HG02885 (cell line): ENCODE data around the gene NUP62CL.
"Not testable (repeated sequence)": the region's sequence is repeated elsewhere in the genome, so short reads cannot be mapped to it uniquely, and the experiment has no call there.

Source experiments
- ATAC-seq: cut with Tn5 transposase; IDR thresholded peaks from one replicate; pipeline ENCODE4 v1.9.1; 2021; ENCODE audit warnings: mild to moderate bottlenecking; ENCODE audit not compliant: unreplicated experiment, poor library complexity

NUP62CL gene, protein sequence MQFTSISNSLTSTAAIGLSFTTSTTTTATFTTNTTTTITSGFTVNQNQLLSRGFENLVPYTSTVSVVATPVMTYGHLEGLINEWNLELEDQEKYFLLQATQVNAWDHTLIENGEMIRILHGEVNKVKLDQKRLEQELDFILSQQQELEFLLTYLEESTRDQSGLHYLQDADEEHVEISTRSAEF

DNA sequence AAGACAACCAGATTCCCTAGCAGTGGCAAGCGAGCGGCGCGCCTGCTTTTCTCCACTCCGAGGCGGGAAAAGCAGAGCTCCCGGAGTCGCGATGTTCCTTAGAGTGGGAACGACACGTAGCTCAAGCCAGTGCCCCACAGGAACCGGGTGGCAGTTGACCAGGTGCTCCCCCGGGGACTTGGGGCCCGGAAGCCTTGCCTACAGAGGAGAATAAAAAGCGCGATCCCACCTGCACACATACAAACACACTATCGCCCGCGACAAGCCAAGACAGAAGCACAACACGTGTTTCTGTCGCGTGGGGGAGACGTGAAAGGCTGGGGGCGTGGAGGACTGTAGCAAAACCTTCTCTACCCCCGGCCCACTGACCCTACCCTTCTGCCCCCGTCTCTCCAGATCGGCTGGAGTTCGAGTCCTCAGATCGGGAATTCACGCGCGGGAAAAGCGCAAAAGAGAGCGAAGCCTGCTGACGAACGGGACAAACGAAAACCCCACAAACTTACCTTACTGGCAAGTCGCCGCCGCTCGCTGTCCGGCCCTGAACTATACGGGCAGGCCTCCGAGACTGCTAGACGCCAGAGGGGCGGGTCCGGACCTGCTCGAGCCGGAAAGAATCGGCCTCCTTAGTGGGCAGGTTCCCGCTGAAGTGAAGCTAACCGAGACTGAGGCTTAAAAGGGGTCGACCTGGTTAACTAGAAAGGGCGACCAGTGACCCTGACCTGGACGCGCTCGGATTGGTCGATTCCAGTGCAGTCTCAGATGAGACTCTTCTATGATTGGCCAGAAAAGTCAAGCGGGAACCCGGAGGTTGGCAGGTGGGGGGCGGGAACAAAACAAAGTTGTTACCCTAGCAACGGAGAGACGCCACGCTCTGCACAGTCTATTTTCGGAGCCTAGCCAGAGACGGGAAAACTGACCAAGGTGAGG, at the start of gene NUP62CL, which contains the start of gene DNAAF6:
TSS of gene NUP62CL (minus strand) at position 664 of the 927 bp plus-strand sequence. CDS start 31,287 bp downstream, outside the sequence.
TSS of gene DNAAF6 (plus strand) at position 842 of the 927 bp plus-strand sequence. CDS start 6,265 bp downstream, outside the sequence.
- peak; percentile 98 for ATAC-seq

DNA sequence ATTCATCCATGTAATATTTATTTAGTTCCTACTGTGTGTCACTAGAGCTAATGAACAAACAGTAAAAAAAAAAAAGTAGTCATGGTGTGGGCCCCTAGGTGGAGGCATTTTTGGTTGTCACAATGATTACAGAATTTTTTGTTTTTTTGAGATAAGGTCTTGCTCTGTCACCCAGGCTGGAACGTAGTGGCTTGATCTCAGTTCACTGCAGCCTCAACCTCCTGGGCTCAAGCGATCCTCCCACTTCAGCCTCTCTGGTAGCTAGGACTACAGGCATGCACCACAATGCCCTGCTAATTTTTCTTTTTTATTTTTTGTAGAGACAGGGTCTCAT, 22.2 kb upstream of the NUP62CL start:
- ATAC-seq: no peak

DNA sequence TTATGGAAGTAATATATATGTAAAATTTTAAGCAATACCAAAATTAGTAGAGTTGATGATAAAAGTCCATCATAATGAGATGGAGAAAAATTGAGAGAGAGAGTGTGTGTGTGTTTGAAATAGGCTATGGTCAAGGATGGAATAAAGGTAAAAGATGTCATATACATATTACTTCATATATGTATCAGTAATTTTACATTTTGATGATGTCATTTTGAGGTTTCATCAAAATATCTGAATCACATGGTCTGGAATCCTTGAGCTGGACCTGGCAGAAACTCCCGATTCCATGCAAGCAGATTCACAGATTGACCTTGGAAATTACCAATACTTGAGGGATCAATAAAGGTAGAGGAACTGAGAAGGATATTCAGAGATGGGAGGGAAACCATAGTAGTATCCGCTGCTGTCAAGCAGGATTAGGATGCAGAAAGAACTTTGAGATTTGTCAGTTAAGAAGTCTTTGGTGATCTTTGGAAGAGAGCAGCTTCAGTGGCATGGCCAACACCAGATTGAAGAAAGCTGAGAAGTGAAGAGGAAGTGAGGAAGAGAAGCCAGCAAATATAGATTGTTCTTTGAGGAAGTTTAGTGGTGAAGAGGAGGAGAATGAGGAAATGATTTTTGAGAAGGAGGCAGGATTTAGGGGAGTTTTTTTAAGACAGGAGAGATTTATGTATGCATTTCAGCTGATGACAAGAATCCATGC, 21.7 kb upstream of the NUP62CL start:
- no peak for ATAC-seq

DNA sequence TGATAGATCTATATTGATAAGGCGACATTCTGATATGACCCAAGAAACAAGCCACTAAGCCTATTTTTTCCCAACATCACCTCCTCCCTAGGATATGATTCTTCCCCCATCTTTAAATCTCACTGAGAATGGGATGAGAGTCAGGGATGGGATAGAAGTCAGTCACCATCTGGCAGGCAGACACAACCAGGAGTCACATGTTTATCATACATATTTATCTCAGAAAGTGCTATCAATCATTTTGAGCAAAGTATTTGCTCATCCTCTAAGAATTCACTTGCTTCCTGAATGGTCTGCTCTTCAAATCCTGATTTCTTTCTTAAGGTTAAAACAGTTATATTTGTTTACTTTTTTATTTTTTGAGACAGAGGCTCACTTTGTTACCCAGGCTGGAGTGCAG, 20.5 kb upstream of the NUP62CL start:
- ATAC-seq: no peak

DNA sequence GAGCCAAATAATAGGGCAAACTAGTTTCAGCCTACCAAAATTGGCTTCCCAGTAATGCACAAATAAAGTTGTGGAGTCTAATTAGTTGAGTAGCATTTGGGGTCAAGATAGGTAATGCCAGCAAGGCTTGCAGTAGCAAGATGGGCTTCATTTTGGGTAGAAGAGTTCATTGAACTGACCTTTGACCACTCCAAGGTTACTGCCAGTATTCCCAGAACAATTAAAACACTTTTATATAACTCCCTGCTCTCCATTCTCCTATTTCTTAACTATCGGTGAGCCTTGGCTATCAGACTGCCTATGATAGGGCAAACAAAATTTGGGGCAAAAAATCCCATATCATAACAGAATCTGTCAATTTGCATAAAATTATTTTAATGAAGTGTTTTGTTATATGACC, 7.2 kb upstream of the NUP62CL start:
- no peak for ATAC-seq

DNA sequence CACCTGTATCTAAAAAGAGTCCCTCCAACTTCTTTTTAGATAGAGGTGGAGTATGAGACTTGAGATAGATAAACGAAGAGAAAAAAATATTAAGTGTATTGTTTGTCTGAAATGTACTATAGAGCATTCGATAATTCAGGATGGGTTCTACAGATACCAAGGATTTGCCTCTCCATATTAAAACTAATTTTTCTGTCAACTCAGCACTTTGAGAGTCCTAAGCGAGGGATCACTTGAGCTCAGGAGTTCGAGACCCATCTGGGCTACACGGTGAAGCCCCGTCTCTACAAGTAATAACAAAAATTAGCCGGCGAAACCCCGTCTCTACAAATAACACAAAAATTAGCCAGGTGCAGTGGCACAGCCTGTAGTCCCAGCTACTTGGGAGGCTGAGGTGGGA, 1.7 kb upstream of the NUP62CL start:
- no peak for ATAC-seq

DNA sequence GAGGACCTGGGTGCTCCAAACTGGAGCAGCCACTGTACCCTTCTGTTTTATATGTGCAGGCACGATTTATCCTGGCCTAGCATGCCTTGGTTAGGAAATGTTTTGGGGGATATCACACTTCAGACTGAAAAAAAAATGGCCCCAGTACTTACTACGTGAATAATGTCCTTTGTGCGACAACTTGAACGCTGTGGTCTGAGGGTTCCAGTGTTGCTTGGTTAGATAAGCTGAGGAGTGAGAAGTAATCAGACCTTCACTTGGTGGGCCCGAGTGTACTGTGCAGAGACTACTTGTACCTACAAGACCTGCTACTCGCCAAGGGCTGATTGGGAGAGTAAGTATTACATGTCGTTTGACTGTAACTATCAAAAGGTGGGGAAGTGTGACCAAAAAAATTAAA, 856 bp upstream of the NUP62CL start:
- no peak for ATAC-seq

DNA sequence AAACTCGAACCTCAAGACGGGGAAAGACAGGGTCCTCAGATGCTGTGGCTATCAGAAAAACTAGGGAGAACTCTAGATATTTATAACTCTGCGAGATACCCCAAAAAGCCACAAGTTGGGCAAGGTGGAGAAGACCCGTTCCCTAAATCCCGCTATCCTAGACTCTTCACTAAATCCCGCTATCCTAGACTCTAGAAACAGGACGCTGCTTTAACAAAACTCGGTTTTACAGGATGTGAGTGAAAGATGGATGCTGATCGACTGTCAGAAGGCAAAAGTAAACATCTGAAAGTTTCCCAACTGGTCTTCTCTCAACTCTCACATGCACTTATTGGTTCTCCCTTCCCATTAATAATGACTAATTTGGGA, 448 bp upstream of the NUP62CL start:
- ATAC-seq: no peak

DNA sequence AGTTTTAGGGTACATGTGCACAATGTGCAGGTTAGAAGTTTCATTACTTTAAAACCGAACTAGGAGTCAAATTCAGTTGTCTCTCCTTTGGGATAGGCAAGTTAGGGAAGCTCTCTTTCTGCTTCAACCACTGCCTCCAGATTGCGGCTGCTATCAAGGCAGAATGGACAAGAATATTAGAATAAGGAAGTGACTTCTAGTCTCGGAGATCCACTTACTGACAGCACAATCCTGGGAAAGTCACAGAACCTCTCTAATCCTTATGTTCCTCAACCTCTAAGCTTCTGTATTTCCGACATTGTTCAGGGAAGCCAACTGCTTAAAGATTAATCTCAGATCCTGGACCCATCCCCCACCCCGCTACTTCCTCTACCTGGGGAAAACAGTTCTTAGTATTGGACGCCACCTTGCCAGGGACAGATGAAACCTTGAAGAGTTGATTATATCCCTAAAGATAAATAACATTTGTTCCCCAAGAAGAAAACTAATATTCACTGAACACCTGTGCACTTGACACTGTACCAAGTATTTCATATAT, 2.1 kb downstream of the NUP62CL start:
- ATAC-seq: no peak

DNA sequence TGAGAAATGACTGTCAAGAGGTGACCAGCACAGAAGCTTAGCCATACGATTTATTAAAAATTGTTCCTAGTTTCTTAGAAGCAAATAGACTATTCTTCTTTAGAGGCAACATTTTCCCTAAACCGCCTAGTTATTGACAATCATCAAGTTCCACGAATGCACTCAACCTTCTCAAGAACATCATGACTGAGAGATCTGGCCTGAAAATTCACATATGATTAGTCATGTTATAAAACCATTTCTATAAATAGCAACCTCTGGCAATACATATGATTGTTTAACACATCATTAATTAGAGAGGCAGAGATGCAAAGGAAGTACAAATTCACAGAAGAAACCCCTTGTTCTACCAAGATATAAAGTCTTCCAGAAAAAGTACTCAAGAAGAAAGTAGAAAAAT, 6.7 kb downstream of the NUP62CL start:
- no peak for ATAC-seq

DNA sequence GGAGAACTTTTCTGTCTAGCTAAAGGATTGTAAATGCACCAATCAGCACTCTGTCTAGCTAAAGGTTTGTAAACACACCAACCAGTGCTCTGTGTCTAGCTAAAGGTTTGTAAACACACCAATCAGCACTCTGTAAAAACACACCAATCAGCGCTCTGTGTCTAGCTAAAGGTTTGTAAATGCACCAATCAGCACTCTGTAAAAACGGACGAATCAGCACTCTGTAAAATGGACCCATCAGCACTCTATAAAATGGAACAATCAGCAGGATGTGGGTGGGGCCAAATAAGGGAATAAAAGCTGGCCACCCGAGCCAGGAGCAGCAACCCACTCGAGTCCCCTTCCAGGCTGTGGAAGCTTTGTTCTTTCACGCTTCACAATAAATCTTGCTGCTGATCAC, 8.2 kb downstream of the NUP62CL start:
- not testable (repeated sequence) for ATAC-seq

DNA sequence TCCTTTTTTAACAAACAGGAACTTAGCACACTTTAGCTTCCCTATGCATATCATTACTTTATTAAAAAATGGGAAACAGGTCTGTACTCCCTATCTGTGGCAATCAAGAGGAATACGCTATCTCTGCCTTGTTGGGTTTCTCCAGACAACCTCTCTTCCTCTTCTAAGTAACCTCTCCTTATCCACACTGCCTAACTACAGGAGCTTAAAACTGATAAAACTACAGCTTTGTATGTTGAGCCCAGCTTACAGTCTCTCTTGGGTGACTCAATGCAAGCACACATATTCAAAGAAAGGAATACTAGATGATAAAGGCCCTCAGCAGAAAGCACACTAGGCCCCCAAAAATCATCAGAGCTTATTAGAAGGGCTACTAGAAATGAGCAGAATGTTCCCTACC, 8.9 kb downstream of the NUP62CL start:
- no peak for ATAC-seq

DNA sequence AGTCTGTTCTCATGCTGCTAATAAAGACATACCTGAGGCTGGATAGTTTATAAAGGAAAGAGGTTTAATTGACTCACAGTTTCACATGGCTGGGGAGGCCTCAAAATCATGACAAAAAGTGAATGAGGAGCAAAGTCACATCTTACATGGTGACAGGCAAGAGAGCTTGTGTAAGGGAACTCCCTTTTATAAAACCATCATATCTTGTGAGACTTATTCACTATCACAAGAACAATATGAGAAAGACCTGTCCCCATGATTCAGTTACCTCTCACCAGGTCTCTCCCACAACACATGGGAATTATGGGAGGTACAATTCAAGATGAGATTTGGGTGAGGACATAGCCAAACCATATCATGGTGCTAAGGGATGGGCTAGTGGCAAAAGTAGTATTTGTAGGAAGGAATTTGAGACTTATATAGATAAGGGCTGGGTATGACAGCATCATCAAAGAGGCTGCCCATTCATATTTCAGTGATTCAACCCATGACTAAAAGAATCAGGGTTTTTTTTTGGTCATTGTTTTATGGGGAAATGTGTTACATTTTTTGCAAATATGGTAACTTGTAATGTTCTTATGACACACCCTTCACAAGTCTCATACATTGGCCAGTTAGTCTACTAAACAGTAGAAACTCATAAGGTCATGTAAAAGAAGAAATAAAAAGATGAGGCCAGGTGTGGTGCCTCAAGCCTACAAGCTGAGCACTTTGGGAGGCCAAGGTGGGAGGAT, 34.7 kb downstream of the NUP62CL start:
- ATAC-seq: no peak

DNA sequence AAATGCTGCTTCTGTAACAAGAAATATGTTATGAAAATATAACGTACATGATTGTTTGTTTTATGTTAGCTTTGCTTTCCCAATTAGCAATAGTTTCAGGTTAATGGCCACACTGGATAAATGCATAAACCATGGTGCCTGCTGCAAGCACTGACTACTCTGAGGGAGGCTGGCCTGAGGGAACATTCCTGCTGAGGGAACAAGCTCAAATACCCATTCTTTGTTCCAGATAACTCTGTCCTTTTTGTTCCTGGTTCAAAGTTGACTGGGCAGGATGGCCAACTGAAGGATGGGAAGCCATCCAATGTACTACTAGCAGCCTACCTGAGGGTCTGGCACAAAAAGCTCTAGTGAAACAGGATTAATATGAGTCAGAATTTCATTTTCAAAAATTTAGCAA, 37.5 kb downstream of the NUP62CL start:
- no peak for ATAC-seq

DNA sequence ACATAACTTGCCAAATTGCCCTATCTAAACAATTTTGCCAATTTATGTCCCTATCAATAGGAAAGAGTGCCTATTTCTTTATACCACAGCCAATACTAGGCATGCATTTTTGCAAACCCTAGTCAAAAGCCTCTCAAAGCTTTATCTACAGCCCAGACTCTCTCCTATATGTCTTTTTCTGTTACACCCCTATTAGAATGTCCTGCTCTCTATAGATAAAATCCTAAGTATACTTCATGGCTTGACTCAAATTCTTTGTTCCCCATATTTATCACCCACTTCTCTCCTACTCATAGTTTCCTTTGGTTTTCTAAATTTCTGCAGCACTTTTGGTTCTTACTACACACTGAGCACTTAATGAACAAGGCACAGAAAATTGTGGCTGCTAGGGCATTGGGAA, 38.0 kb downstream of the NUP62CL start:
- ATAC-seq: no peak

DNA sequence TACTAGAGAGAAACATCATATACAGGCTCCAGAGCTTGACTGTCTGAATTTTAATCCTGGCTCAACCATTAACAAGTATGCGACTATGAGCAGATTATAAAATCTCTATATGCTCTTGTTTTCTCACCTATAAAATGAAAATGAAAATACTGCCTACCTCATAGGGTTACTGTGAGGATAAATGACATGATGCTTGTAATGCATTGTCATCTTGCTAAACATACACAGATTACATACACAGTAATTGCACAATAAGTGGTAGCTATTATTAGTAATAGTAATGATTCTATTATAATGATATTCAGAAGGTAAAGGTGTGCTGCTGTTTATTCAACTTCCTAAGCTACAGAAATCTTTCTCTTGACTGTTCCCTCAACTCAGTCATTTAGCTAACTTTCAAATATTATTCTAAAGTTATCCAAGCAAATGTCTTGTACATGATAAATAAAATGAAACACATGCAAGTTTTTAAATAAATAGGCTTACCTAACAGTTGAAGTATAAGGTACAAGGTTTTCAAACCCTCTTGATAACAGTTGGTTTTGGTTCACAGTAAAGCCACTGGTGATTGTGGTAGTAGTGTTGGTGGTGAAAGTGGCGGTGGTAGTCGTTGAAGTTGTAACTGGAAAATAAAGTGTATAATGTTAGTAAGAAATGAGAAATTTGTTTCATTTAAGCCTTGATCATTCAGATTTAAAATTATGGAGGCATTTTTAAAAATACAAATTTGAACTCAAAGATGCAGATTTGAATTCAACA, 38.9 kb downstream of the NUP62CL start:
- no peak for ATAC-seq

DNA sequence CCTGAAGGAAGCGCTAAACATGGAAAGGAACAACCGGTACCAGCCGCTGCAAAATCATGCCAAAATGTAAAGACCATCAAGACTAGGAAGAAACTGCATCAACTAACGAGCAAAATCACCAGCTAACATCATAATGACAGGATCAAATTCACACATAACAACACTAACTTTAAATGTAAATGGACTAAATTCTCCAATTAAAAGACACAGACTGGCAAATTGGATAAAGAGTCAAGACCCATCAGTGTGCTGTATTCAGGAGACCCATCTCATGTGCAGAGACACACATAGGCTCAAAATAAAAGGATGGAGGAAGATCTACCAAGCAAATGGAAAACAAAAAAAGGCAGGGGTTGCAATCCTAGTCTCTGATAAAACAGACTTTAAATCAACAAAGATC, 48.6 kb downstream of the NUP62CL start:
- ATAC-seq: not testable (repeated sequence)

DNA sequence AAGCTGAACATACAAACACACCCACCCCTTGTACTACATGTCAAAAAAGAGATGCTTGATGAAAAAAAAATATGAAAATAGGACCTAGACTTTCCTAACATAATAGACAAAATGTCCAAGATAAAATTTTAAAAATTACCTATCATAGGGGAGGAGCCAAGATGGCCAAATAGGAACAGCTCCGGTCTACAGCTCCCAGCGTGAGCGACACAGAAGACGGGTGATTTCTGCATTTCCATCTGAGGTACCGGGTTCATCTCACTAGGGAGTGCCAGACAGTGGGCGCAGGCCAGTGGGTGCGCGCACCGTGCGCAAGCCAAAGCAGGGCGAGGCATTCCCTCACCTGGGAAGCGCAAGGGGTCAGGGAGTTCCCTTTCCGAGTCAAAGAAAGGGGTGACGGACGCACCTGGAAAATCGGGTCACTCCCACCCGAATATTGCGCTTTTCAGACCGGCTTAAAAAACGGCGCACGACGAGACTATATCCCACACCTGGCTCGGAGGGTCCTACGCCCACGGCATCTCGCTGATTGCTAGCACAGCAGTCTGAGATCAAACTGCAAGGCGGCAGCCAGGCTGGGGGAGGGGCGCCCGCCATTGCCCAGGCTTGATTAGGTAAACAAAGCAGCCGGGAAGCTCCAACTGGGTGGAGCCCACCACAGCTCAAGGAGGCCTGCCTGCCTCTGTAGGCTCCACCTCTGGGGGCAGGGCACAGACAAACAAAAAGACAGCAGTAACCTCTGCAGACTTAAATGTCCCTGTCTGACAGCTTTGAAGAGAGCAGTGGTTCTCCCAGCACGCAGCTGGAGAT, 50.4 kb downstream of the NUP62CL start:
- ATAC-seq: not testable (repeated sequence)
